ENCODE measurements around the gene PLXNA2.

PLXNA2 gene

DNA sequence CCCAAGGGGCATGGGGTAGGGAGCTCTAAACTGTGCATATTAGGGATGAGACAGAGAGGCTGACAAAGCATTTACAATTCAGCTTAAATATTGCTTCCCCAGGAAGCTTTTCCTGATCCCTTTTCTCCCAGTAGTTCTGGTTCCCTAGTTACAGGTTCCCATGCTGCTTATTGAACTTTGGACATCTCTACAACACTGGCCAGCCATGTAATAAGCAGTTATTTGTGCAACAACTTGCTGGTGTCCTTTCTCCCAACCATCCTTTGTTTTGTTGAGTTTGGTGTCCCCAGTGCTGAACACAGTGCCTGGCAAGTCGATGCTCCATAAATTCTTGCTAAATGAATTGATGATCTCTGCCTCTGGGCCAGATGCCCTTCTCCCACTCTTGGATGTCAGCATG, 80.6 kb downstream of the PLXNA2 start:
- FAIRE-seq = no peak
- no peak for DNase-seq (ENCODE audit: low spot score)

DNA sequence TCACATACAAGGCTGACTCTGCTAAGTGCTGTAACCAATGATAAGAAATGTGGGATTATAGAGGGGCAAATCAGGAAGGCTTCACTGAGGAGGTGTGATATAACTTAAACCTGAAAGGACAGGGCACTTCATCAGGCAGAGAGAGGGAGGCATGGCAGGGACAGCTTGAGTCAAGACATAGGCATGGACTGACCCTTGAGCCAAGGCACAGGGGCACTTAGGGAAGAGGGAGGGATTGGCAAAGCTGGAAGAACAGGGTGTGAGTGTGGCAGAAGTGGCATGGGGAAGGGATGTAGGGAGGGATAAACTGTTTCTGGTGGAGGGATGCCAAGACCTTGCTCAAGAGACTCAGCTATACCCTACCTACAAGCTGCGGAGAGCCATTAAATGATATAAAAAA, 81.3 kb downstream of the PLXNA2 start:
- no peak for FAIRE-seq

DNA sequence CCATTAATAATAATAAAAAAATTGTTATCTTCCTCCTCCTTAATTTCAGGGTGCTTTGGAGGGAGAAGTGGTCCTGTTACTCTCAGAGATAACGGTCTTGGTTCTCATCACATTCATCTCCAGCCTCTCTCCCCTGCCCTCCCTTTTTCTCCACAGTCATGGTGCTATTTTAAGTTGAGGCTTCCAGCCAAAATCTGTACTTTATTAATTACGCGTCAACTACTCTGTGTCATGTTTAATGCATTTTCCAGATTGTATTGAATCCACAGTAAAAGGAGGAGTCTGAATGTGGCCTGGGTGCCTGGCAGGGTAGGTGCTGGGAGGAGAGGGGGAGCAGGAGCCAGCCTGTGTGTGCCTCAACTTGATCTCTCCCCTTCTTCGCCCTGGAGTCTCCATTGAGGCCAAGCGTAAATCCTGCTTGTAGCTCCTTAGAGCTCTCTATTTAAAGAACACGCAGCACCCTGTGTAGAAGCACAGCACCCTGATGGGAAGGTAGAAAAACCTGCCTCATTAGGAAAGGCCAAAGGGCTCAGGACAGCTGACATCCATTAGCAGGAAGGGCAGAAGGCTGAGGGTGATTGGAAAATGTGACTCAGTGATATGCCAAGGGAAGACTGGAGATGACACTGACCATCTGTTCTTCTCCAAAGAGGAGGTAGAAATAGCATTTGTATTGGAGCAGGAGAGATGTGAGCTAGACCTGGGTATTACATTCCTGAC, 82.4 kb downstream of the PLXNA2 start:
- no peak for DNase-seq (ENCODE audit: low spot score)

More for the DNA sequence above, 81.3 kb downstream of the PLXNA2 start:
- no peak for DNase-seq (ENCODE audit: low spot score)

GRCh38 chr1:208161005-208161404, 83.2 kb downstream of the PLXNA2 start:
- DNase-seq (ENCODE audit: low spot score) (no peak), FAIRE-seq (no peak)

More for the DNA sequence above, 82.4 kb downstream of the PLXNA2 start:
- no peak for FAIRE-seq

GRCh38 chr1:208160259-208160819, 83.8 kb downstream of the PLXNA2 start:
- DNase-seq (ENCODE audit: low spot score) = no peak
- FAIRE-seq = no peak

DNA sequence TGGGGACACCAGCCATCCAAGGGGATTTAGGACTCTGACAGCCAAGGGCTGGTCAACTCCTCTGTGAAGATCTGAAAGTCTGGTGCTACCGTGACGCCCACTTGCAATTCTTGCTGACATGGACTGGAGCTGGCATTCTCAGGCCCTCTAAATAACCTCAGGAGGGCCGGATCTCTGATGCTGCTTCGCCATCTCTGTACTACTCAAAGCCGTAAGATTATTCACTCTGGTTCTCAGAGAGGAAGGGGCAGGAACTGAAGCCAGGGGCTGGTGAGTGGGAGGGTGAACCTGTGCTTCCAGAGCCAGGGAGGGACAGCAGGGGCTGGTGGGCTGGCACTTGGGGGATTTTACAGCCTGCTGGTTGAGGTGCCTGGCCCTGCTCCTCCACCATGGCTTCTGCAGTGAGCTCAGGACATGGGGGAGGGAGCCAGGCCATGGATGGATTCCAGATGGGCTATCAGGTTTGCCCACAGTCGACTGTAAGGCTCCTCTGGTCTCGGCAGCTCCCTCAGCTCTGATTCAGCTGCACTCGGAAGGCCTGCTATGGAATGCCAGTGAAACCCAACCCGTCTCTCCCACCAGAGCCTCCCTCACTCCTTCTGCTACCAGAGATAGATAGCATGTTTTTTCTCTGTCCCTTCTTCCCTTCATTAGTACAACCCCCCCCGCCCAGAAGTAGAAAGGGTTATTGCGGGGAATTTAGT, 84.5 kb downstream of the PLXNA2 start:
- DNase-seq (ENCODE audit: low spot score) (no peak), FAIRE-seq (no peak)

GRCh38 chr1:208158640-208159554, 85.3 kb downstream of the PLXNA2 start:
- no peak for FAIRE-seq
- DNase-seq (ENCODE audit: low spot score) = no peak

GRCh38 chr1:208157769-208158168, 86.4 kb downstream of the PLXNA2 start:
- DNase-seq (ENCODE audit: low spot score) (no peak), FAIRE-seq (no peak)

GRCh38 chr1:208156741-208157140, 87.4 kb downstream of the PLXNA2 start:
- DNase-seq (ENCODE audit: low spot score) (no peak), FAIRE-seq (no peak)

GRCh38 chr1:208156310-208156709, 87.9 kb downstream of the PLXNA2 start:
- DNase-seq (ENCODE audit: low spot score) (no peak), FAIRE-seq (no peak)

DNA sequence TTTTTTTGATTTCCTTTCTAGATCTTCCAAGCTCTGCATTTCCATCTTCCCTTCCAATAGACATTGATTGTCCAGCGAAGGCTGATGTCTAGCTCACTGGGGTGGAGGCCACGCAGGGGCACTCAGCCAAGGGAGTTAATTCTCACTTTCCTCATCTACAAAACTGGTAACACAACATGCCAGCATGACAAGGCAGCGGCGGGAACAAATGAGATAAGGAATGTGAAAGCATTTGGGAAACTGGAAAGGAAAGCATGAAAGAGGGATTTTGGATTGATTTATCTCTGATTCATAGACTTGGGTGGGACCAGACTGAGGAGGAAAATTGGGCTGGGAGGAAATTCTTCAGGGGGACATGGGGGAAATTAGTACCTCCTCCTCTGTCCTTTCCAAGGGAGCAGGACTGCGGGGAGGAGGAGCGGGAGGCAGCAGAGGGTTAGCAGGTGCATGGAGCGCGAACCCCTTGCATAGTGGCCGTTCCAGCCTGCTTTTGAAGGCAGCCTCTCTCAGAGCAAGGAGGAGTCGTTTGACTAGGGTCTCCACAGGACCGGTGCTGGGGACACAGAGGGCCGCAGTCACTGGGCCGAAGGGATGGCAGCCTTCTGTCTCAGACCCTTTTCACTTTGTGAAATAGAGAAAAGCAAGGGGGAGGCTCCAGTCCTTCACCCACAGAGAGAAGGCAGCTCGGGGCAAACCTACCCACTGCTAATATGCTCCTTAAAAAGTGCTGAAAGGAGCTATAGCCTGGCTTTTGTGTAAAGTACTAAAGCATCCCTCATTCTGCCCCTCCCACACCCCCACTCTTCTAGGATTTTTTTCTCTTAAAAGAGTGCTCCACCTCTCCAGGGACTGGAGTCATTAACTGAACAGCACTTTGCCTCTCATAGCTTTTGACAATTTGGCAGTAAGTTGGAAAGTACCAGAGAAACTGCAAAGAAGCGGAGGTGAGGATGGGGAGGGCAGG, 89.2 kb downstream of the PLXNA2 start:
- no peak for FAIRE-seq
- no peak for DNase-seq (ENCODE audit: low spot score)

DNA sequence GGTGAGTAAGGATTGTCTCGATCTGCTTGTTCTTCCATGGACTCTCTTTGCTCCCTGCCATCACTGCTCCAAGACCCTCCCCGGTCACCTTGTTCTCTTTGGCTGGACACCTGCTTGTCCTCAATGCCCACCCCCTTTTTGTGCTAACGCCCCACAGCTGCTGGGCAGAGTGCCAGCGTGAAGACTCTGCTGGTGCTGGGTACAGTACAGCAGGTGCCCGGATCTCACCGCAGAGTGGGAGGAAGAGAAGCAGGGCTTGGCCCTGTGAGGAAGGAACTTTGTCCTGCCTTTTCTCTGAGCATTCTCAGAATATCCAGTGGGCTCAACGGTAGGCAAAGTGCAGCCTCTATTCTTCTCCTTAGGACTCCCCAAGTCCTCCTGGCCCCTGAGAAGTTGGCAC, 90.1 kb downstream of the PLXNA2 start:
- FAIRE-seq = no peak
- DNase-seq (ENCODE audit: low spot score) = no peak

DNA sequence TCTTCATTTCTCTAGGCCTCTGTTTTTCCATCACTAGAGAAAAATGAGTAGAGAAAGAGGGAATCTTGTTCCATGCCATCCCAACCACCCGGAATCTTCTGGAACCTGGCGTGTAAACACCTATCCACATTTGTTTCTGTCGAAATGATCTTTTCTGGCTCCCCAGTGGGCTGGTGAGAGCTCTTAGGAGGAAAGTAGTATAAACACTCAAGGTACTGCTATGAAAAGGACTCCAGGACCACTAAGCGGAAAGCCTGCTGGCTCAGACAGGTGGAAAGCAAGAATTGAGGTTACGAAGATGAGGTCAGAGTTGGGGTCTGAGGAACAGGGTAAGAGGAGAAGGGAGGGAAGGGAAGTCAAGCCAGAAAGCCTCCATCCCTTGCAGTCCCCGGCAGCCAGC, 90.8 kb downstream of the PLXNA2 start:
- DNase-seq (ENCODE audit: low spot score) = no peak
- no peak for FAIRE-seq

- FAIRE-seq = no peak
Observed at GRCh38 chr1:208151728-208152598, 92.2 kb downstream of the PLXNA2 start.

DNA sequence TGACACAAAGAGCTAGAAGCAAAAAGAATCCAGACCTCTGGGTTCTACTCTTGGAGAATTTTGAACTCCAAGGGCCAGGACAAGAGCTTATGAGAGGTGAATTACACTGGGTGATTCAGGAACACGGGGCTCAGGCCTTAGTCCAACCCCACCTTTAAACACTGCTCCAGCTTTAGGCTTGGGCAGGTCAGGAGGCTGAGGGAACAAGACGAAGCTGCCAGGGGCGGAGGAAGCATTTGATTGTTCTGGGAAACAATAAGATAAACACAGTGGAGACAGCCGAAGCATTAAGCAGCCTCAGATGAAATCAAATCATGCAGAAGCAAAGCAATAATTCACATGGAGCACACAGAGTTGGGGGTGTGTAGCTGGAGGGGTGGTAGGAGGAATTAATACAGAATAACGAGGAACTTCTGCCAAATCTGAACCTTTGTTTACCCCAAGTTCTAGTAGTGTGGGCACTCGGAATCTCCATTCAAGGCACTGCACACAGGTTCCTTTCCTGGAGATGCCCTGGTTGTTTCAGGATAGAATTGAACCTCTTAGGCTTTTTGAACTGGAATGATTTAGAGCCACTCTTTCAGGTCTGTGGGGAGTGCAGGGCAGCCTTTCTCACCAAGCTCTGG, 93.2 kb downstream of the PLXNA2 start:
- no peak for DNase-seq (ENCODE audit: low spot score)

More at GRCh38 chr1:208151728-208152598, 92.2 kb downstream of the PLXNA2 start:
- DNase-seq (ENCODE audit: low spot score) = no peak

GRCh38 chr1:208149776-208150514, 94.2 kb downstream of the PLXNA2 start:
- DNase-seq (ENCODE audit: low spot score) (no peak), FAIRE-seq (no peak)

More for the DNA sequence above, 93.2 kb downstream of the PLXNA2 start:
- FAIRE-seq = no peak

GRCh38 chr1:208149213-208149612, 95.0 kb downstream of the PLXNA2 start:
- peak; percentile 94 for FAIRE-seq
- no peak for DNase-seq (ENCODE audit: low spot score)

- DNase-seq (ENCODE audit: low spot score) (no peak), FAIRE-seq (no peak)
Observed at GRCh38 chr1:208148380-208148779, 95.8 kb downstream of the PLXNA2 start.

Measured in urothelium cell line (cell line).